ENCODE results near the gene GRM5.
"Not testable (repeated sequence)": the region's sequence is repeated elsewhere in the genome, so short reads cannot be mapped to it uniquely, and the experiment has no call there.

DNA sequence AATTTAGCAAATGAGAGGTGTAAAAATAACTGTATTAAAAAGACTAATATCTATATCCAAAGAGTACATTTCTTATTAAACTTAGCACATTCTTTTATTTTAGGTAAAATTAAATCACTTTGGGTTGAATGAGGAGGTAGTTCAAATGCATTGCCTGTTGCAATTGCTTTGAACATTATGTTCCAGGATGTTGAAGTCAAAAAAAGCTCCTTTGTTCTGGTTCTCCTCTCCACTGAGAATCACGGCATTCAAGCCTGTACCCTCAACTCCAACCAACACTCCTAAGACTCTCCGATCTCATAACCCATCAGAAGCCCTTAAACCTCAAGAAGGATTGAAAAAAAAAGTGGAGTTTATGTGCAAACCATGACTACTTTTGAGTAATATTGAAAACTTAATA, 230.1 kb downstream of the GRM5 start:
- TF ChIP-seq POLR2A, CTCF (IDR thresholded peaks at IDR 0.05): not testable (repeated sequence)
